GM23248 (cell line): ENCODE data around the gene CHGA.

ENCODE experiments used
- EZH2 ChIP-seq: fragments of 200-600 bp; sonication (generic); IDR thresholded peaks from 2 replicates; pipeline ENCODE4 v1.6.1; 2018; ENCODE audit warnings: antibody characterized with exemption, mild to moderate bottlenecking; ENCODE audit not compliant: insufficient read depth, poor library complexity, severe bottlenecking
- EZH2phosphoT487 ChIP-seq: fragments of 200-600 bp; sonication (generic); IDR thresholded peaks from 2 replicates; pipeline ENCODE4 v1.6.1; 2018; ENCODE audit warnings: antibody characterized with exemption, moderate library complexity, mild to moderate bottlenecking, low read depth; ENCODE audit not compliant: insufficient read depth

DNA sequence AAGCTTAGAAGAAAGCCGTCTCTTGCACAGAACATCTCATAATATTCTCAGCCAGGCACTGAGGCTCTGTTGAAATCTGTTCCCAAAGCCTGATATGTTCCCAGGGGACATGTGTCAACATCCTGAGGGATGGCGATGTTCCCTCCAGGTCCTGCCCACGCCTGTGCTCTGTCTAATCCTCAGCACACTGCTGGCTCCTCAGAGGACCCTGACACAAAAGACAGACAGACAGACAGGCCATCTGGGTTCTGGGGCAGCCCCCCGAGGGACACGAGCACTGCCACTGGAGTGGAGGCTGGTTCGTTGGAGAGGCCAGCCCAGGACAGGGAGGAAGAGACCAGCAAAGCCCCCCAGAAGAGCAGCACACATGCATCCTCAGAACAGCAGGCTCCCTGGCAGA is 27.8 kb downstream of the CHGA start:
- TF ChIP-seq EZH2, result no peak
- no peak for TF ChIP-seq EZH2phosphoT487
